Liver (tissue), 9 donors: Measurements from ENCODE around the gene SLC8A2. TPM values are rescaled to one million over a fixed set of nuclear protein-coding genes. Genes with fewer than 3 reads are reported as not detected.
"Not testable (repeated sequence)": the region's sequence is repeated elsewhere in the genome, so short reads cannot be mapped to it uniquely, and the experiment has no call there.

Source experiments
- DNase-seq: peaks from one replicate; pipeline ENCODE4 v3.0.0-alpha.2; 2017; ENCODE audit warnings: low spot score
- H3K27ac ChIP-seq, 2 donors: one replicate each; pipeline ENCODE4 v1.7.0; 2013; ENCODE audit warnings: inconsistent platforms in 2 of 2, low read length in 2 of 2, control low read depth in 1 of 2, low read depth in 1 of 2, mild to moderate bottlenecking in 1 of 2
- H3K27me3 ChIP-seq, 4 donors: one replicate each; pipeline versions ENCODE4 v1.6.1 to v1.7.0; 2013; ENCODE audit warnings: low read length in 3 of 4, inconsistent platforms in 1 of 4, mild to moderate bottlenecking in 1 of 4, moderate library complexity in 1 of 4; ENCODE audit not compliant: control insufficient read depth in 4 of 4, insufficient read depth in 4 of 4
- H3K36me3 ChIP-seq, 4 donors: one replicate each; pipeline versions ENCODE4 v1.6.1 to v1.7.0; 2013; ENCODE audit warnings: low read length in 3 of 4, mild to moderate bottlenecking in 3 of 4, low read depth in 1 of 4, moderate library complexity in 1 of 4; ENCODE audit not compliant: control insufficient read depth in 4 of 4, insufficient read depth in 3 of 4
- H3K4me1 ChIP-seq, 4 donors: one replicate each; pipeline versions ENCODE4 v1.6.1 to v1.7.0; 2013; ENCODE audit warnings: low read length in 3 of 4, mild to moderate bottlenecking in 3 of 4, moderate library complexity in 1 of 4; ENCODE audit not compliant: control insufficient read depth in 4 of 4, insufficient read depth in 4 of 4
- H3K4me3 ChIP-seq, 3 donors: one replicate each; pipeline versions ENCODE4 v1.6.1 to v1.7.0; 2013; ENCODE audit warnings: low read length in 3 of 3, control low read depth in 1 of 3, low read depth in 1 of 3, mild to moderate bottlenecking in 1 of 3
- H3K9ac ChIP-seq, 2 donors: one replicate each; pipeline ENCODE4 v1.7.0; 2013; ENCODE audit warnings: low read length in 2 of 2, mild to moderate bottlenecking in 2 of 2, moderate library complexity in 2 of 2, control low read depth in 1 of 2, low read depth in 1 of 2
- H3K9me3 ChIP-seq, 4 donors: one replicate each; pipeline versions ENCODE4 v1.6.1 to v1.7.0; 2013; ENCODE audit warnings: low read length in 3 of 4; ENCODE audit not compliant: control insufficient read depth in 4 of 4
- ATF3 ChIP-seq: IDR thresholded peaks from 2 replicates; pipeline ENCODE4 v1.6.1; 2016; ENCODE audit warnings: antibody characterized with exemption
- CTCF ChIP-seq: fragments of 150-350 bp; IDR thresholded peaks from 2 replicates; pipeline ENCODE4 v1.5.1; 2017; ENCODE audit warnings: improper control_type of control experiment, low read depth, low read length; ENCODE audit not compliant: missing input control
- EGR1 ChIP-seq, 2 donors: IDR thresholded peaks; 2 replicates each; pipeline ENCODE4 v1.6.1; 2016 to 2018; ENCODE audit warnings: antibody characterized with exemption in 2 of 2, low read depth in 2 of 2
- FOXA1 ChIP-seq: IDR thresholded peaks from 2 replicates; pipeline ENCODE4 v1.6.1; 2016; ENCODE audit warnings: antibody characterized with exemption
- FOXA2 ChIP-seq: IDR thresholded peaks from 2 replicates; pipeline ENCODE4 v1.6.1; 2016; ENCODE audit warnings: antibody characterized with exemption
- GABPA ChIP-seq, 2 donors: IDR thresholded peaks in 1 of 2; conservative IDR thresholded peaks in 1 of 2; 2 replicates each; pipeline ENCODE4 v1.6.1; 2016; ENCODE audit warnings: antibody characterized with exemption in 2 of 2, mild to moderate bottlenecking in 1 of 2, moderate library complexity in 1 of 2
- HNF4A ChIP-seq, 2 donors: conservative IDR thresholded peaks; 2 replicates each; pipeline ENCODE4 v1.6.1; 2016; ENCODE audit warnings: antibody characterized with exemption in 2 of 2, mild to moderate bottlenecking in 2 of 2
- HNF4G ChIP-seq: IDR thresholded peaks from 2 replicates; pipeline ENCODE4 v1.6.1; 2016; ENCODE audit warnings: antibody characterized with exemption
- JUND ChIP-seq, 2 donors: IDR thresholded peaks; 2 replicates each; pipeline ENCODE4 v1.6.1; 2016; ENCODE audit warnings: antibody characterized with exemption in 2 of 2
- NR2F2 ChIP-seq: IDR thresholded peaks from 2 replicates; pipeline ENCODE4 v1.6.1; 2016; ENCODE audit warnings: antibody characterized with exemption
- RAD21 ChIP-seq, 2 donors: IDR thresholded peaks; 2 replicates each; pipeline ENCODE4 v1.6.1; 2016; ENCODE audit warnings: antibody characterized with exemption in 2 of 2, mild to moderate bottlenecking in 2 of 2
- RXRA ChIP-seq, 2 donors: IDR thresholded peaks; 2 replicates each; pipeline ENCODE4 v1.6.1; 2017 to 2018; ENCODE audit warnings: antibody characterized with exemption in 2 of 2, mild to moderate bottlenecking in 1 of 2
- SP1 ChIP-seq: IDR thresholded peaks from 2 replicates; pipeline ENCODE4 v1.6.1; 2018; ENCODE audit warnings: antibody characterized with exemption, mild to moderate bottlenecking
- TAF1 ChIP-seq: conservative IDR thresholded peaks from 2 replicates; pipeline ENCODE4 v1.6.1; 2016; ENCODE audit warnings: antibody characterized with exemption, mild to moderate bottlenecking
- YY1 ChIP-seq: IDR thresholded peaks from 2 replicates; pipeline ENCODE4 v1.6.1; 2016; ENCODE audit warnings: antibody characterized with exemption, mild to moderate bottlenecking
- ZBTB33 ChIP-seq: IDR thresholded peaks from 2 replicates; pipeline ENCODE4 v1.6.1; 2016; ENCODE audit warnings: antibody characterized with exemption
- WGBS: extraction: QIAGEN DNeasy Blood & Tissue Kit; methylation state at CpG from one replicate; pipeline ENCODE4 v1.1.7; 2013; 5-methylcytosine and 5-hydroxymethylcytosine counted together
- polyA plus RNA-seq, 2 donors: library from polyadenylated mRNA; stranded (reverse) in 1 of 2; unstranded in 1 of 2; fragments of 200-250 nt in 1 of 2; fragments of >200 nt in 1 of 2; fragmentation: Nextera tagmentation in 1 of 2; extraction: Ambion mirVana in 1 of 2; gene quantifications; one replicate each; pipeline versions ENCODE4 v1.2.1 to v1.2.3, GENCODE V29; 2013 to 2015
- total RNA-seq, 2 donors: library from RNA; depleted of rRNA; stranded (reverse); fragments of >200 nt; gene quantifications; one replicate each; pipeline ENCODE4 v1.2.3, GENCODE V29; 2014
- TF ChIP-seq, protein P1 (sequence below): IDR thresholded peaks from 2 replicates; pipeline ENCODE4 v1.6.1; 2016; ENCODE audit warnings: antibody characterized with exemption
- TF ChIP-seq, protein P2 (sequence below): IDR thresholded peaks from 2 replicates; pipeline ENCODE4 v1.6.1; 2016; ENCODE audit warnings: antibody characterized with exemption, mild to moderate bottlenecking
- donor health status: healthy.
- donor health status: healthy.
- donor health status: healthy.
- donor health status: healthy.
- donor health status: healthy.

SLC8A2 gene
- total and polyA plus RNA-seq, 4 donors, result 0.01 to 0.25 TPM; not detected in 2

GRCh38 chr19:47411696-47412095 lies 60.0 kb downstream of the SLC8A2 start:
- DNase-seq, H3K4me3 ChIP-seq, H3K27me3 ChIP-seq, H3K27ac ChIP-seq, H3K9ac ChIP-seq, H3K36me3 ChIP-seq, H3K4me1 ChIP-seq, H3K9me3 ChIP-seq: not testable (repeated sequence)
- 66% methylated on average over 9 of the region's 9 CpGs for WGBS

- no peak for DNase-seq
- Histone ChIP-seq H3K9ac (no peak overlapping the region), H3K27ac (no peak overlapping the region), H3K4me3 (no peak overlapping the region), H3K9me3 (no peaks in the 10 kb centered on the region), H3K36me3 (no peaks in the 10 kb centered on the region), H3K4me1 (no peaks in the 10 kb centered on the region), H3K27me3 (peaks cover 0 to 9% (median 3%) of the 10 kb centered on the region in 4 donors)
- WGBS, result 82% methylated on average over 8 of the region's 8 CpGs
- TF ChIP-seq GABPA (IDR thresholded peaks at IDR 0.05 in 1 of 2, conservative IDR thresholded peaks at IDR 0.05 in 1 of 2) (no peak), SP1 (no peak), FOXA1 (no peak), YY1 (no peak), HNF4A (conservative IDR thresholded peaks at IDR 0.05) (no peak), ATF3 (no peak), RAD21 (IDR thresholded peaks at IDR 0.05) (no peak), FOXA2 (no peak), TAF1 (no peak), CTCF (no peak), JUND (IDR thresholded peaks at IDR 0.05) (no peak), RXRA (IDR thresholded peaks at IDR 0.05) (no peak), ZBTB33 (no peak), EGR1 (IDR thresholded peaks at IDR 0.05; ENCODE audit: low read depth in 2 of 2) (no peak), HNF4G (no peak), NR2F2 (no peak)
- TF ChIP-seq, protein P1, sequence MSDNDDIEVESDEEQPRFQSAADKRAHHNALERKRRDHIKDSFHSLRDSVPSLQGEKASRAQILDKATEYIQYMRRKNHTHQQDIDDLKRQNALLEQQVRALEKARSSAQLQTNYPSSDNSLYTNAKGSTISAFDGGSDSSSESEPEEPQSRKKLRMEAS, result no peak
- TF ChIP-seq, protein P2, sequence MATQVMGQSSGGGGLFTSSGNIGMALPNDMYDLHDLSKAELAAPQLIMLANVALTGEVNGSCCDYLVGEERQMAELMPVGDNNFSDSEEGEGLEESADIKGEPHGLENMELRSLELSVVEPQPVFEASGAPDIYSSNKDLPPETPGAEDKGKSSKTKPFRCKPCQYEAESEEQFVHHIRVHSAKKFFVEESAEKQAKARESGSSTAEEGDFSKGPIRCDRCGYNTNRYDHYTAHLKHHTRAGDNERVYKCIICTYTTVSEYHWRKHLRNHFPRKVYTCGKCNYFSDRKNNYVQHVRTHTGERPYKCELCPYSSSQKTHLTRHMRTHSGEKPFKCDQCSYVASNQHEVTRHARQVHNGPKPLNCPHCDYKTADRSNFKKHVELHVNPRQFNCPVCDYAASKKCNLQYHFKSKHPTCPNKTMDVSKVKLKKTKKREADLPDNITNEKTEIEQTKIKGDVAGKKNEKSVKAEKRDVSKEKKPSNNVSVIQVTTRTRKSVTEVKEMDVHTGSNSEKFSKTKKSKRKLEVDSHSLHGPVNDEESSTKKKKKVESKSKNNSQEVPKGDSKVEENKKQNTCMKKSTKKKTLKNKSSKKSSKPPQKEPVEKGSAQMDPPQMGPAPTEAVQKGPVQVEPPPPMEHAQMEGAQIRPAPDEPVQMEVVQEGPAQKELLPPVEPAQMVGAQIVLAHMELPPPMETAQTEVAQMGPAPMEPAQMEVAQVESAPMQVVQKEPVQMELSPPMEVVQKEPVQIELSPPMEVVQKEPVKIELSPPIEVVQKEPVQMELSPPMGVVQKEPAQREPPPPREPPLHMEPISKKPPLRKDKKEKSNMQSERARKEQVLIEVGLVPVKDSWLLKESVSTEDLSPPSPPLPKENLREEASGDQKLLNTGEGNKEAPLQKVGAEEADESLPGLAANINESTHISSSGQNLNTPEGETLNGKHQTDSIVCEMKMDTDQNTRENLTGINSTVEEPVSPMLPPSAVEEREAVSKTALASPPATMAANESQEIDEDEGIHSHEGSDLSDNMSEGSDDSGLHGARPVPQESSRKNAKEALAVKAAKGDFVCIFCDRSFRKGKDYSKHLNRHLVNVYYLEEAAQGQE, result no peak
Observed at GRCh38 chr19:47411101-47411500, 60.6 kb downstream of the SLC8A2 start.
